ENCODE measurements around the gene RALGDS. TPM values are rescaled to one million over a fixed set of nuclear protein-coding genes. Genes with fewer than 3 reads are reported as not detected.
A peak's percentile ranks its signal among the peaks of the same experiment; 100 is the strongest.

RALGDS gene
- total RNA-seq, 1 experiment from 2014 or later = 24.8 TPM

- ChIA-PET CTCF (interaction anchor here (1.0 kb wide), 1 partner anchor 178 kb away, joined by 3 read pairs; no protein-coding TSS in a partner anchor), POLR2A (ENCODE audit: unreplicated experiment) (interaction anchor here (0.5 kb wide), 1 partner anchor 204 kb away, joined by 5 read pairs; the partner anchor contains the start of genes SURF1 and SURF2)
- TF ChIP-seq EZH2 (IDR thresholded peaks at IDR 0.05; ENCODE audit: low read depth) = no peak
- no peak for TF ChIP-seq CTCF (conservative IDR thresholded peaks at IDR 0.05)
- Histone ChIP-seq H3K79me2 (ENCODE audit: low read depth) (peaks cover 5% of the 10 kb centered on the region; the same call in 1 of the 2 replicates), H3F3A (ENCODE audit: insufficient read depth, low read depth) (peaks cover 22% of the 10 kb centered on the region; the same call in 1 of the 2 replicates), H4K20me1 (ENCODE audit: insufficient read depth) (peaks cover 5% of the 10 kb centered on the region), H3K4me2 (no peak overlapping the region), H3K9me2 (ENCODE audit: insufficient read depth) (no peaks in the 10 kb centered on the region), H3K4me1 (replicated peaks; ENCODE audit: insufficient read depth) (peaks cover 15% of the 10 kb centered on the region), H3K9me3 (ENCODE audit: insufficient read depth, low read depth) (no peaks in the 10 kb centered on the region), H2AFZ (no peak overlapping the region), H3K27ac (no peak overlapping the region), H3K4me3 (no peak overlapping the region), H3K36me3 (ENCODE audit: low read depth) (no peaks in the 10 kb centered on the region), H3K27me3 (ENCODE audit: insufficient read depth, low read depth) (no peaks in the 10 kb centered on the region)
- peak in 1 of 2 experiments; percentile 12 for DNase-seq
- no TSS peak for BruUV-seq (replicated peaks)
- intact Hi-C loops (cut with micrococcal nuclease; ENCODE audit: unreplicated experiment) = no loop called here
These were observed 30.8 kb upstream of the RALGDS start for GRCh38 chr9:133151601-133152525.

DNA sequence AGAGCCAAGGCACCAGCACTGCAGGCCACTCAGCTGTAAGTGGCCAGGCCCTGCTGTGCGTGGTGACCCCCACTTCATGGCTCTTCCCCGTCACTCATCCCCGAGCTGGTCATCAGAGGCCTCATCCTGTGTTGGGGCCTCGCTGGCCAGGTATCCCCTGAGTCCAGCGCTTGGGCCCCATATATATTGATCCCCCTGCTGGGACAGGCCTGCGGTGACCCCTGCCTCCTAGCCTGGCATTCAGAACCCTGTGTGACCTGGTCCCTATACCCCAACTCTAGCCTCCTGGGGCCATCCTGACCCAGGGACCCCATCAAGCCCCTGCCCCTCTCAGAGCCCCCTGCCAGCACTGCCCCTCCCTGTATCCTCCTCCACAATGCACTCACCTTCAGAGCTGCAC lies 30.0 kb upstream of the RALGDS start:
- ChIA-PET POLR2A (ENCODE audit: unreplicated experiment) (no interaction called here), CTCF (interaction anchor here (0.6 to 1.0 kb wide), 2 partner anchors 179 to 972 kb away, joined by 3 to 6 read pairs; no protein-coding TSS in a partner anchor)
- H3K27me3 ChIP-seq (ENCODE audit: insufficient read depth, low read depth) = no peaks in the 10 kb centered on the region
- H3K9me3 ChIP-seq (ENCODE audit: insufficient read depth, low read depth) = no peaks in the 10 kb centered on the region
- no peaks in the 10 kb centered on the region for H3K9me2 ChIP-seq (ENCODE audit: insufficient read depth)
- H2AFZ ChIP-seq = no peak overlapping the region
- H3K79me2 ChIP-seq (ENCODE audit: low read depth) = peaks cover 12% of the 10 kb centered on the region; the same call in 1 of the 2 replicates
- peaks cover 15% of the 10 kb centered on the region for H3K4me1 ChIP-seq (replicated peaks; ENCODE audit: insufficient read depth)
- no TSS peak for BruUV-seq (replicated peaks)
- H4K20me1 ChIP-seq (ENCODE audit: insufficient read depth) = peaks cover 11% of the 10 kb centered on the region
- intact Hi-C loops (cut with micrococcal nuclease; ENCODE audit: unreplicated experiment) = no loop called here
- no peak overlapping the region for H3K4me2 ChIP-seq
- H3K36me3 ChIP-seq (ENCODE audit: low read depth) = no peaks in the 10 kb centered on the region
- TF ChIP-seq CTCF (conservative IDR thresholded peaks at IDR 0.05) = no peak
- no peak for TF ChIP-seq EZH2 (IDR thresholded peaks at IDR 0.05; ENCODE audit: low read depth)
- no peak overlapping the region for H3K4me3 ChIP-seq
- DNase-seq = no peak
- H3F3A ChIP-seq (ENCODE audit: insufficient read depth, low read depth) = peaks cover 22% of the 10 kb centered on the region; the same call in 1 of the 2 replicates
- H3K27ac ChIP-seq = no peak overlapping the region

GRCh38 chr9:133149130-133150015 lies 28.3 kb upstream of the RALGDS start:
- H3K4me3 ChIP-seq = peak overlapping the region; percentile 61
- no peaks in the 10 kb centered on the region for H3K36me3 ChIP-seq (ENCODE audit: low read depth)
- peak overlapping the region; percentile 86 for H2AFZ ChIP-seq
- POLR2A ChIA-PET (ENCODE audit: unreplicated experiment) = interaction anchor here (0.5 to 3.0 kb wide), 8 partner anchors 14 to 310 kb away, joined by 3 to 42 read pairs (median 8); partner anchors contain the start of gene SURF1
- CTCF ChIA-PET = interaction anchor here (0.5 to 1.1 kb wide), 10 partner anchors 7 to 336 kb away, joined by 3 to 7 read pairs (median 4); partner anchors contain the start of gene CACFD1
- DNase-seq = peak; percentile 84 to 96
- peak overlapping the region; percentile 57 for H3K27ac ChIP-seq
- H3K9me3 ChIP-seq (ENCODE audit: insufficient read depth, low read depth) = no peaks in the 10 kb centered on the region
- peaks cover 22% of the 10 kb centered on the region for H3K4me1 ChIP-seq (replicated peaks; ENCODE audit: insufficient read depth)
- H4K20me1 ChIP-seq (ENCODE audit: insufficient read depth) = peaks cover 24% of the 10 kb centered on the region
- intact Hi-C loops (cut with micrococcal nuclease; ENCODE audit: unreplicated experiment) = loop anchor here (1.0 kb wide), 1 partner anchor 119 kb away; the partner anchor contains the start of gene GTF3C5
- H3K9me2 ChIP-seq (ENCODE audit: insufficient read depth) = no peaks in the 10 kb centered on the region
- peak overlapping the region; percentile 90 for H3K4me2 ChIP-seq
- TSS peak; percentile 92 for BruUV-seq (replicated peaks)
- no peaks in the 10 kb centered on the region for H3K27me3 ChIP-seq (ENCODE audit: insufficient read depth, low read depth)
- peaks cover 26% of the 10 kb centered on the region; the same call in 1 of the 2 replicates for H3F3A ChIP-seq (ENCODE audit: insufficient read depth, low read depth)
- no peak for TF ChIP-seq EZH2 (IDR thresholded peaks at IDR 0.05; ENCODE audit: low read depth)
- no peak; the same call in 1 of the 2 replicates for TF ChIP-seq CTCF (conservative IDR thresholded peaks at IDR 0.05)
- peaks cover 19% of the 10 kb centered on the region for H3K79me2 ChIP-seq (ENCODE audit: low read depth)

All from PC-9 (cell line).